AG04450 (cell line): ENCODE data around the gene CENPH. TPM values are rescaled to one million over a fixed set of nuclear protein-coding genes. Genes with fewer than 3 reads are reported as not detected.

Experiments used
- CTCF ChIA-PET: fragments of 300-600, 350-600 bp; formaldehyde crosslinking; extraction: SDS; loops from one replicate; lab custom pipeline; 2022; ENCODE audit warnings: antibody characterized with exemption, inconsistent platforms; lab: Charles Lee
- POLR2A ChIA-PET: fragments of 350-600 bp; formaldehyde crosslinking; extraction: SDS; loops from one replicate; lab custom pipeline; 2021; ENCODE audit warnings: antibody characterized with exemption, inconsistent platforms; lab: Yijun Ruan, JAX
- DNase-seq: peaks from one replicate; pipeline ENCODE4 v3.0.0-alpha.2; 2011; ENCODE audit warnings: low read depth, low spot score
- H3K27ac ChIP-seq: one replicate; pipeline ENCODE4 v1.5.1; 2012; ENCODE audit warnings: low read depth, low read length, control low read depth
- H3K27me3 ChIP-seq: one replicate; pipeline ENCODE4 v1.6.0; 2012; ENCODE audit warnings: low read length; ENCODE audit not compliant: control insufficient read depth, insufficient read depth
- H3K4me3 ChIP-seq: 2 replicates; pipeline ENCODE4 v1.5.1; 2011; ENCODE audit warnings: mild to moderate bottlenecking, low read depth, low read length, control low read depth
- H3K9me3 ChIP-seq: 2 replicates; pipeline ENCODE4 v1.5.1; 2012; ENCODE audit warnings: low read length; ENCODE audit not compliant: control insufficient read depth, insufficient read depth
- CTCF ChIP-seq: IDR thresholded peaks from 2 replicates; pipeline ENCODE4 v1.5.1; 2011; ENCODE audit warnings: low read depth, low read length, control low read depth, inconsistent platforms
- polyA plus RNA-seq: library from polyadenylated mRNA; depleted of rRNA; stranded (reverse); fragments of >200 nt; gene quantifications from 2 replicates; pipeline ENCODE4 v1.2.3, GENCODE V29; 2011

The CENPH gene
- polyA plus RNA-seq, 1 experiment, result 5.9 TPM

DNA sequence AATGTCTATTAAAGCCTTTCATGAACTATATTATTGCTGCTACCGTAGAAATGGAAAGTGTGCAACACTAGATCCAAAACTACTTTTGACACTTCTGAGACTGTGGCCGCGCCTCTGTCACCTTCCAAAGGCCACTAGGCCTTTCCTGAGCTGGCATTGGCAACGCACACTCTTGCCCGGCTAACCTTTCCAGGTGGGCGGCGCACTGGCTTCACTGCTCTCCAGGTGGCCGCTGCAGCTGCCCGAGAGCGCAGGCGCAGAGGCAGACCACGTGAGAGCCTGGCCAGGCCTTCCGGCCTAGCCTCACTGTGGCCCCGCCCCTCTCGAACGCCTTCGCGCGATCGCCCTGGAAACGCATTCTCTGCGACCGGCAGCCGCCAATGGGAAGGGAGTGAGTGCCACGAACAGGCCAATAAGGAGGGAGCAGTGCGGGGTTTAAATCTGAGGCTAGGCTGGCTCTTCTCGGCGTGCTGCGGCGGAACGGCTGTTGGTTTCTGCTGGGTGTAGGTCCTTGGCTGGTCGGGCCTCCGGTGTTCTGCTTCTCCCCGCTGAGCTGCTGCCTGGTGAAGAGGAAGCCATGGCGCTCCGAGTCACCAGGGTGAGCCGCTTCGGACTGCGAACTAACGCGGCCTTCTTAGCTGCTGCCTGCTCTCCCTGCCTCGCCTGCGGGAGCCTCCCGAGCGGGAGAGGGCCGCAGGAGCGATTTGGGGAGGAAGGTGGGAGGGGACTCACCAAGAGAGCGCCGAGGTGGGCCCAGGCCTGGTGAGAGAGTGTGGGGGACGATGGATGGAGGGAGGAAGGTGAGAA, 22.5 kb upstream of the CENPH start, which contains the start of gene CCNB1:
TSS of gene CCNB1 (plus strand) at position 465 of the 807 bp plus-strand sequence. CDS start at position 578, 113 bp downstream.
- Histone ChIP-seq H3K4me3 (peak within 1 kb of the TSS; percentile 90), H3K27me3 (no peaks in the 10 kb centered on the region)

GRCh38 chr5:69167493-69167855, 21.9 kb upstream of the CENPH start:
- no peaks in the 10 kb centered on the region for H3K27me3 ChIP-seq
- ChIA-PET POLR2A (no interaction called here), CTCF (no interaction called here)
- no peak for DNase-seq
- H3K4me3 ChIP-seq, result peak overlapping the region; percentile 90
- H3K9me3 ChIP-seq, result no peaks in the 10 kb centered on the region; the same call in 1 of the 2 replicates
- peak overlapping the region; percentile 60 for H3K27ac ChIP-seq
- TF ChIP-seq CTCF, result no peak

More for the DNA sequence above, 22.5 kb upstream of the CENPH start, which contains the start of gene CCNB1:
- ChIA-PET POLR2A (interaction anchor here (0.7 kb wide), 1 partner anchor 94 kb away, joined by 3 read pairs; no protein-coding TSS in a partner anchor), CTCF (interaction anchor here (0.6 to 1.2 kb wide), 3 partner anchors 74 to 1861 kb away, joined by 4 to 6 read pairs (median 4); partner anchors contain the start of gene SLC30A5)
- TF ChIP-seq CTCF, result no peak
- peak; percentile 89 for DNase-seq
- peak within 1 kb of the TSS; percentile 60 for H3K27ac ChIP-seq
- no peaks in the 10 kb centered on the region; the same call in 1 of the 2 replicates for H3K9me3 ChIP-seq

DNA sequence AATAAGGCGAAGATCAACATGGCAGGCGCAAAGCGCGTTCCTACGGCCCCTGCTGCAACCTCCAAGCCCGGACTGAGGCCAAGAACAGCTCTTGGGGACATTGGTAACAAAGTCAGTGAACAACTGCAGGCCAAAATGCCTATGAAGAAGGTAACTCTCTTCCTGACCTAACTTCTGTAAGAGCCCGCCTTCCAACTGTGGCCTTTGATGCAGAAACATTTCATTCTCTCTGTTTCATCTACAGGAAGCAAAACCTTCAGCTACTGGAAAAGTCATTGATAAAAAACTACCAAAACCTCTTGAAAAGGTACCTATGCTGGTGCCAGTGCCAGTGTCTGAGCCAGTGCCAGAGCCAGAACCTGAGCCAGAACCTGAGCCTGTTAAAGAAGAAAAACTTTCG, 21.5 kb upstream of the CENPH start:
- ChIA-PET POLR2A (no interaction called here), CTCF (interaction anchor here (0.8 kb wide), 1 partner anchor 22 kb away, joined by 3 read pairs; no protein-coding TSS in a partner anchor)
- no peak overlapping the region for H3K27ac ChIP-seq
- H3K4me3 ChIP-seq, result peak overlapping the region; percentile 90
- no peaks in the 10 kb centered on the region for H3K27me3 ChIP-seq
- no peak for DNase-seq
- no peaks in the 10 kb centered on the region; the same call in 1 of the 2 replicates for H3K9me3 ChIP-seq
- no peak for TF ChIP-seq CTCF

GRCh38 chr5:69170495-69170894, 18.9 kb upstream of the CENPH start:
- H3K4me3 ChIP-seq, result no peak overlapping the region
- ChIA-PET POLR2A (interaction anchor here (0.7 kb wide), 1 partner anchor 13 kb away, joined by 4 read pairs; no protein-coding TSS in a partner anchor), CTCF (interaction anchor here (0.9 kb wide), 1 partner anchor 77 kb away, joined by 5 read pairs; no protein-coding TSS in a partner anchor)
- no peak overlapping the region for H3K27ac ChIP-seq
- no peak for TF ChIP-seq CTCF
- DNase-seq, result no peak
- no peaks in the 10 kb centered on the region for H3K27me3 ChIP-seq
- no peaks in the 10 kb centered on the region; the same call in 1 of the 2 replicates for H3K9me3 ChIP-seq
